ENCODE results near the gene CGB5.
A peak's percentile ranks its signal among the peaks of the same experiment; 100 is the strongest.

CGB5 gene

DNA sequence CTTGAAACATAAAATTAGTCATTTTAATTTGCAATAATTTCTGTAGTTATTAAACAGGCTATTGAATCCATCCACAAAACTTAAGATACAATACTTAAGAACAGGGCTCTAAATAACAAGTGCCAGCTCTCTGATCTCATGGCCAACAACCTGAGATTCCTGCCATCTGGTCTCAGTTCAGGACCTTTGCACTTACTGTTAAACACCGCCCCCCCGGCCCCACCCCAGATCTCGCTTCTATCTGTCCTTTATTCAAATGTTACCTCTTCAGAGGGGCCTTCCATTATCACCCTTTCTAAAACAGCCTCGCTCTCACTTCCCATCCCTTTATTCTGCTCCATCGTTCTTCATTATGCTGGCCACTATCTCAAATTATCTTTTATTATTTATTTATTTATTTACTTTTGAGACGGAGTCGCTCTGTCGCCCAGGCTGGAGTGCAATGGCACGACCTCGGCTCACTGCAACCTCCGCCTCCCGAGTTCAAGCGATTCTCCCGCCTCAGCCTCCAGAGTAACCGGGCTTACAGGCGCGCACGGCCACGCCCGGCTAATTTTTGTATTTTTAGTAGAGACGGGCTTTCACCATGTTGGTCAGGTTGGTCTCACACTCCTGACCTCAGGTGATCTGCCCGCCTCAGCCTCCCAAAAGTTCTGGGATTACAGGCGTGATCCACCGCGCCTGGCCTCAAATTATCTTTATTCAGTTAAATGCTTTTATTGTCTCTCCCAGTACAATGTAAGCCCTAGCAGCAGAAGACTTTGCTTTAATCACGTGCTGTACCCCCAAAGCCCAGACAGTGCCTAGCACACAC is 40.8 kb downstream of the CGB5 start:
- no peak for DNase-seq (ENCODE audit: low spot score)
- H3K27ac ChIP-seq: peak overlapping the region; percentile 84
- TF ChIP-seq, protein P1, sequence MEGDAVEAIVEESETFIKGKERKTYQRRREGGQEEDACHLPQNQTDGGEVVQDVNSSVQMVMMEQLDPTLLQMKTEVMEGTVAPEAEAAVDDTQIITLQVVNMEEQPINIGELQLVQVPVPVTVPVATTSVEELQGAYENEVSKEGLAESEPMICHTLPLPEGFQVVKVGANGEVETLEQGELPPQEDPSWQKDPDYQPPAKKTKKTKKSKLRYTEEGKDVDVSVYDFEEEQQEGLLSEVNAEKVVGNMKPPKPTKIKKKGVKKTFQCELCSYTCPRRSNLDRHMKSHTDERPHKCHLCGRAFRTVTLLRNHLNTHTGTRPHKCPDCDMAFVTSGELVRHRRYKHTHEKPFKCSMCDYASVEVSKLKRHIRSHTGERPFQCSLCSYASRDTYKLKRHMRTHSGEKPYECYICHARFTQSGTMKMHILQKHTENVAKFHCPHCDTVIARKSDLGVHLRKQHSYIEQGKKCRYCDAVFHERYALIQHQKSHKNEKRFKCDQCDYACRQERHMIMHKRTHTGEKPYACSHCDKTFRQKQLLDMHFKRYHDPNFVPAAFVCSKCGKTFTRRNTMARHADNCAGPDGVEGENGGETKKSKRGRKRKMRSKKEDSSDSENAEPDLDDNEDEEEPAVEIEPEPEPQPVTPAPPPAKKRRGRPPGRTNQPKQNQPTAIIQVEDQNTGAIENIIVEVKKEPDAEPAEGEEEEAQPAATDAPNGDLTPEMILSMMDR (conservative IDR thresholded peaks at IDR 0.05; ENCODE audit: low read depth): no peak
- ChIA-PET POLR2A (ENCODE audit: low non-redundant PET) (no interaction called here), CTCF (interaction anchor here (0.6 kb wide), 1 partner anchor 469 kb away, joined by 3 read pairs; the partner anchor contains the start of gene FAM83E)

DNA sequence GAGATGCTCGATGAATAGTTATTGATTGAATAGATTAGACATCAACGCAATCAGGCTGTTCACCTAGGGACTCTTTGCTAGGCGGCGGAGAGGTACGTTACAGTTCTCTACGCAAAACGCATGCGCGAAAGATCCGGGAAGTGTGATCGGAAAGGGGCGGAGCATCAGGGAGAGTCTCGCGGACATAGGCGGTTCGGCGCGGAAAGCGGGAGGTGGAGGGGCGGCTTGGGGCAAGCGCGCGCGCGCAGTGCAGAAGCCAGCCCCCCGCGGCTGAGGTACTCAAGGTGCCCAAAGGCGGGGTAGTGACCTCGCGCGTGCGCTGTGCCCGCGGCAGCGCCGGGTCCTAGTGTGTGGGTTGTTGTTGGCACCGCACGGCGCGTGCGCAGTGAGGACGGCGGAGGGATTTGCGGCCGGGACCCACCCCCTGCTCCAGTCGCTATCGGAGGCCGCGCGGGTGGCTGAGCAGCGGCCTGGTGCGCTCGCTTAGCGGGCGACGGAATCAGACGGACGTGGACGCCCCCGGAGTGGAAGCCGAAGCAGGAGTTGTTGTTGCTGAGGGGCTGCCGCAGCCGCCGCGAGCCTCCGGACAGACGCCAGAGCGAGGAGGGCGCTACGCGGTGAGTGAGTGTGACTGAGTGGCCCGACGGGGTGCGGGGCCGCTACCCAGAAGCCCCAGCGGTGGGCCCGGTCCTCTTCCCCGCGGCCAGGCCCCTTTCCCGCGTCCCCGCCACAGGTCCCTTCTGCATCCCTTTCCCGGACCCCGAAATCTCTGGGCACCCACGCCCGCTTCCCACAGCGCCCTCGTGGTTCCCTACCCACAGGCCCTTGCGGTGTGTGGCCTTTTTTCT is 41.6 kb downstream of the CGB5 start, which contains the start of gene SNRNP70:
Gene SNRNP70 (plus strand): TSS at position 432 of the 848 bp plus-strand sequence. CDS start 964 bp downstream, outside the sequence.
- TF ChIP-seq, protein P1 (conservative IDR thresholded peaks at IDR 0.05; ENCODE audit: low read depth): no peak
- CTCF ChIA-PET: no interaction called here
- DNase-seq (ENCODE audit: low spot score): peak; percentile 100
- peak within 1 kb of the TSS; percentile 84 for H3K27ac ChIP-seq
- POLR2A ChIA-PET (ENCODE audit: low non-redundant PET): no interaction called here

DNA sequence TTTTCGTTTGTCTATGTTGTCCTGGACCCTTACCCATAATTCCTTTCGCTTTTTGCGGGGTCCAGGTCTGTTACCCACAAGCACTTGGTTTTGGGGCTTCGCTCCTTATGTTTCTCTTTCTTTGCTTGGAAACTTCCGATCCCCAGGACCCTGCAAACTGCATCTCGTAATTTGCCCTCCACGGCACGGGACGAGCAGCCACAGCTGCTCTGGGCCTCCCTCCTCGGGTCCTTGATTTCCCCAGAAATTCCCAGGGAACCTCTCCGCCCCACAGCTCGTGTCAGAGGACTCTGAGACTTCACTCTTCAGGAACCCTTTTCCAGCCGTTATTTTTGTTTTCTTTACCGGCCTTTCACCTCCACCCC is 42.2 kb downstream of the CGB5 start:
- ChIA-PET CTCF (no interaction called here), POLR2A (ENCODE audit: low non-redundant PET) (no interaction called here)
- no peak for DNase-seq (ENCODE audit: low spot score)
- TF ChIP-seq, protein P1 (conservative IDR thresholded peaks at IDR 0.05; ENCODE audit: low read depth): no peak
- peak overlapping the region; percentile 84 for H3K27ac ChIP-seq

DNA sequence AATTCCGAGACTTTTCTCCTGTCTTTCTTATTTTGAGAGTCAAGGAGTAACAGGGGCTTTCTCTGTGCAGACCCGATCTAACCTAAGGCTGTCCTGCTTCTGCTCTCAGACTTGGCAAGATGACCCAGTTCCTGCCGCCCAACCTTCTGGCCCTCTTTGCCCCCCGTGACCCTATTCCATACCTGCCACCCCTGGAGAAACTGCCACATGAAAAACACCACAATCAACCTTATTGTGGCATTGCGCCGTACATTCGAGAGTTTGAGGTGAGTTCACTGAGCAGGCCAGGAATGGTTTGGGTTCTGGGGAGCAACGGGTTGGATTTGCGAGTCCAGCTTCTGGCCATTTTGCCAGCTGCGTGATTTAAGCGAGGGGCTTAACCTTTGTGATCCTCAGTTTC is 42.6 kb downstream of the CGB5 start:
- CTCF ChIA-PET: interaction anchor here (3.0 kb wide), 1 partner anchor 11 kb away, joined by 16 read pairs; no protein-coding TSS in a partner anchor
- no peak for DNase-seq (ENCODE audit: low spot score)
- POLR2A ChIA-PET (ENCODE audit: low non-redundant PET): no interaction called here
- TF ChIP-seq, protein P1 (conservative IDR thresholded peaks at IDR 0.05; ENCODE audit: low read depth): no peak
- H3K27ac ChIP-seq: peak overlapping the region; percentile 84

DNA sequence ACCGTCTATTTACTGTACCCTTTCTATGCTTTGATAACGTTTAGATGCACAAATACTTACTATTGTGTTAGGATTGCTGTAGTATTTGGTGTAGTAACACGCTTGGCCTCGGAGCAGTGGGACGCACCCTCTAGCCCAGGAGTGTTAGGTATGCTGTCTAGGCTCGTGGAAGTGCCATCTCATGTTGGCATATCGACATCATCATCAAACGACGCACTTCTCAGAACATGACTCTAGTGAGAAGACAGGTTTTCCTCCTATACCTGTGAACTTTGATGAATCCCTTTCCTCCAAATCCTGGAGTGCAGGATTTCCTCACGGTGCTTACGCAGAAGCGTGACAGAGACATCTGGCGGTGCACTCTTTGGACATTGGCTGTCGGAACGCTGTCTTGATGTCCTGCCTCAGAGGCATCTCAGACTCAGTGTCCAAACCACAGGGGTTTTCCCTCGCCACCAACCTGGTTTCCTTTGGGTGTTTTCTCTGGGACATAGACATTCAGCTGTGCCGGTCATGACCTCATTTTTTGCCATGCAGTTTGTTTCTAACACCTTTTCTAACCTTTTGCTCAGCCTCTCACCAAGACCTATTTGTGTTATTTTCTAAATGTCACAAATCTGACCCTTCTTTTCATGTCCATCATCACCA is 47.9 kb downstream of the CGB5 start:
- TF ChIP-seq, protein P1 (conservative IDR thresholded peaks at IDR 0.05; ENCODE audit: low read depth): no peak
- ChIA-PET POLR2A (ENCODE audit: low non-redundant PET) (no interaction called here), CTCF (no interaction called here)
- no peak for DNase-seq (ENCODE audit: low spot score)
- H3K27ac ChIP-seq: no peak overlapping the region

DNA sequence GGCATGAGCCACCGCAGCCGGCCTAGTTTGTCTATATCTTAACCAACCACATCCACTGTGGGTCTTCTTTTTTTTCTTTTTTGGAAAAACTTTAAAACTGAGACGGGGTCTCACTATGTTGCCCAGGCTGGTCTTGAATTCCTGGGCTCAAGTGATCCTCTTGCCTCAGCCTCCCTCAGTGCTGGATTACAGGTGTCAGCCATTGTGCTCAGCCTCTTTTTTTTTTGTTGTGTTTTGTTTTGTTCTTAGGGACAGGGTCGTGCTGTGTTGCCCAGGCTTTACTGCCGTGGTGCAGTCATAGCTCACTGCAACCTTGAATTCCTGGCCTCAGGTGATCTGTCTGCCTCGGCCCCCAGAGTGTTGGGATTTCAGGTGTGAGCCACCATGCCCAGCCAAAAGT is 49.0 kb downstream of the CGB5 start:
- CTCF ChIA-PET: no interaction called here

More for the DNA sequence above, 49.0 kb downstream of the CGB5 start:
- DNase-seq (ENCODE audit: low spot score): no peak
- POLR2A ChIA-PET (ENCODE audit: low non-redundant PET): no interaction called here
- TF ChIP-seq, protein P1 (conservative IDR thresholded peaks at IDR 0.05; ENCODE audit: low read depth): no peak
- H3K27ac ChIP-seq: peak overlapping the region; percentile 18; the same call in 1 of the 2 replicates
